MCF 10A (cell line): ENCODE results near the gene ANKRD26. TPM values are rescaled to one million over a fixed set of nuclear protein-coding genes. Genes with fewer than 3 reads are reported as not detected.

Experiments
- BruUV-seq: library from RNA; stranded (reverse); fragments of 400-500 nt; replicated peaks from 2 replicates; lab custom pipeline; 2021; lab: Mats Ljungman, UMichigan
- CTCF ChIA-PET: fragments of 300-600 bp; sonication (Branson Sonifier 250); formaldehyde crosslinking; extraction: SDS; loops from one replicate; lab custom pipeline; 2021; ENCODE audit warnings: antibody characterized with exemption, inconsistent platforms; lab: Yijun Ruan, JAX
- POLR2A ChIA-PET: fragments of 300-600, 350-650 bp; sonication (Branson Sonifier 250); formaldehyde crosslinking; extraction: SDS; loops from one replicate; lab custom pipeline; 2020; ENCODE audit warnings: antibody characterized with exemption, inconsistent platforms; lab: Yijun Ruan, JAX
- DNase-seq: peaks from one replicate; pipeline ENCODE4 v3.0.0-alpha.2; 2018; ENCODE audit not compliant: unreplicated experiment
- H3K27ac Mint-ChIP-seq: one replicate; pipeline ENCODE4 v1.8.0; 2022; ENCODE audit warnings: mild to moderate bottlenecking, low read depth, mixed read lengths; ENCODE audit not compliant: unreplicated experiment
- H3K27me3 Mint-ChIP-seq: one replicate; pipeline ENCODE4 v1.8.0; 2022; ENCODE audit warnings: mixed read lengths; ENCODE audit not compliant: insufficient read depth, unreplicated experiment
- H3K36me3 Mint-ChIP-seq: one replicate; pipeline ENCODE4 v1.8.0; 2022; ENCODE audit warnings: mild to moderate bottlenecking, moderate library complexity, mixed read lengths; ENCODE audit not compliant: insufficient read depth, unreplicated experiment
- H3K4me1 Mint-ChIP-seq: one replicate; pipeline ENCODE4 v1.8.0; 2022; ENCODE audit warnings: mixed read lengths; ENCODE audit not compliant: insufficient read depth, unreplicated experiment
- H3K4me3 Mint-ChIP-seq: one replicate; pipeline ENCODE4 v1.8.0; 2022; ENCODE audit warnings: mild to moderate bottlenecking, moderate library complexity, mixed read lengths; ENCODE audit not compliant: unreplicated experiment
- H3K9me3 Mint-ChIP-seq: one replicate; pipeline ENCODE4 v1.8.0; 2022; ENCODE audit warnings: mixed read lengths; ENCODE audit not compliant: unreplicated experiment
- CTCF ChIP-seq: fragments of 200-600 bp; IDR thresholded peaks from one replicate; pipeline ENCODE4 v1.8.0; 2022; ENCODE audit warnings: antibody characterized with exemption, mild to moderate bottlenecking; ENCODE audit not compliant: unreplicated experiment
- intact Hi-C: fragments of 100-400 bp; cut with micrococcal nuclease; formaldehyde crosslinking; loops from 2 replicates; pipeline ENCODE4 v1.14.1; 2022
- total RNA-seq: library from RNA; stranded (reverse); gene quantifications from 2 replicates; pipeline ENCODE4 v1.2.3, GENCODE V29; 2022

ANKRD26 gene
- total RNA-seq, 1 experiment from 2014 or later: 6.5 TPM

GRCh38 chr10:27104919-27105318, 4.6 kb upstream of the ANKRD26 start:
- H3K27ac Mint-ChIP-seq: no peak overlapping the region
- no peak for TF ChIP-seq CTCF
- H3K9me3 Mint-ChIP-seq: no peaks in the 10 kb centered on the region
- peaks cover 43% of the 10 kb centered on the region for H3K36me3 Mint-ChIP-seq
- H3K4me1 Mint-ChIP-seq: peaks cover 8% of the 10 kb centered on the region
- ChIA-PET CTCF (interaction anchor here (0.6 kb wide), 1 partner anchor 123 kb away, joined by 3 read pairs; no protein-coding TSS in a partner anchor), POLR2A (no interaction called here)
- no peak overlapping the region for H3K4me3 Mint-ChIP-seq
- DNase-seq: no peak
- no TSS peak for BruUV-seq
- H3K27me3 Mint-ChIP-seq: no peaks in the 10 kb centered on the region
- intact Hi-C loops: no loop called here

- Mint-ChIP-seq H3K27me3 (no peaks in the 10 kb centered on the region), H3K4me3 (peak overlapping the region; percentile 81), H3K4me1 (peaks cover 13% of the 10 kb centered on the region), H3K27ac (peak overlapping the region; percentile 92), H3K9me3 (no peaks in the 10 kb centered on the region), H3K36me3 (peaks cover 24% of the 10 kb centered on the region)
- intact Hi-C loops: no loop called here
- no peak for DNase-seq
- ChIA-PET CTCF (interaction anchor here (0.7 kb wide), 1 partner anchor 14 kb away, joined by 3 read pairs; no protein-coding TSS in a partner anchor), POLR2A (interaction anchor here (2.1 kb wide), 1 partner anchor 54 kb away, joined by 10 read pairs; the partner anchor contains the start of genes MASTL and YME1L1)
- no peak for TF ChIP-seq CTCF
- BruUV-seq: no TSS peak
These were observed 586 bp upstream of the ANKRD26 start for GRCh38 chr10:27100813-27101347.

- BruUV-seq: no TSS peak
- Mint-ChIP-seq H3K27ac (peak overlapping the region; percentile 92), H3K4me1 (peaks cover 13% of the 10 kb centered on the region), H3K36me3 (peaks cover 19% of the 10 kb centered on the region), H3K9me3 (no peaks in the 10 kb centered on the region), H3K27me3 (no peaks in the 10 kb centered on the region), H3K4me3 (peak overlapping the region; percentile 81)
- no peak for DNase-seq
- intact Hi-C loops: no loop called here
- ChIA-PET POLR2A (interaction anchor here (0.6 to 2.1 kb wide), 3 partner anchors 29 to 141 kb away, joined by 3 to 10 read pairs (median 4); partner anchors contain the start of genes MASTL and YME1L1), CTCF (no interaction called here)
- TF ChIP-seq CTCF: no peak
These were observed 846 bp downstream of the ANKRD26 start for GRCh38 chr10:27099448-27099847.

- intact Hi-C loops: no loop called here
- Mint-ChIP-seq H3K27me3 (no peaks in the 10 kb centered on the region), H3K9me3 (no peaks in the 10 kb centered on the region), H3K4me3 (no peak overlapping the region), H3K36me3 (peaks cover 65% of the 10 kb centered on the region), H3K4me1 (no peaks in the 10 kb centered on the region), H3K27ac (no peak overlapping the region)
- DNase-seq: no peak
- CTCF ChIA-PET: interaction anchor here (0.5 kb wide), 1 partner anchor 190 kb away, joined by 5 read pairs; no protein-coding TSS in a partner anchor
- BruUV-seq: no TSS peak
- no peak for TF ChIP-seq CTCF
- POLR2A ChIA-PET: no interaction called here
These were observed 11.9 kb downstream of the ANKRD26 start for GRCh38 chr10:27088119-27089044.
